K562 (cell line): ENCODE measurements around the gene DBT. TPM values are rescaled to one million over a fixed set of nuclear protein-coding genes. Genes with fewer than 3 reads are reported as not detected.

Experiments used
- ADNP ChIP-seq: fragments of 200-800 bp; sonication (Bioruptor generic); IDR thresholded peaks from 2 replicates; pipeline ENCODE4 v1.6.1; 2016; ENCODE audit warnings: missing genetic modification characterization, missing compliant biosample characterization
- ASH1L ChIP-seq: fragments of 450-650 bp; IDR thresholded peaks from 2 replicates; pipeline ENCODE4 v1.6.1; 2018; ENCODE audit warnings: borderline replicate concordance, mild to moderate bottlenecking, low read depth; ENCODE audit not compliant: partially characterized antibody
- CSDE1 ChIP-seq, 2 experiments: fragments of 450-650 bp; IDR thresholded peaks; 2 replicates each; pipeline ENCODE4 v1.6.1; 2016; ENCODE audit warnings: mild to moderate bottlenecking in 1 of 2
- HDAC3 ChIP-seq: fragments of 450-650 bp; IDR thresholded peaks from 2 replicates; pipeline ENCODE4 v1.6.1; 2018; ENCODE audit warnings: borderline replicate concordance, mild to moderate bottlenecking, moderate library complexity; ENCODE audit not compliant: partially characterized antibody
- MCM2 ChIP-seq: fragments of 450-650 bp; IDR thresholded peaks from 2 replicates; pipeline ENCODE4 v1.6.1; 2017; ENCODE audit warnings: low read depth, mild to moderate bottlenecking
- ZNF57 ChIP-seq: fragments of 450-650 bp; formaldehyde crosslinking; IDR thresholded peaks from 2 replicates; pipeline ENCODE4 v1.4.0; 2020; ENCODE audit warnings: mild to moderate bottlenecking, moderate library complexity
- polyA plus RNA-seq, 8 experiments: library from polyadenylated mRNA; depleted of rRNA in 4 of 8; stranded (reverse) in 5 of 8; unstranded in 3 of 8; fragments of >200 nt; fragmentation: Nextera tagmentation in 2 of 8; fragmentation: Illumina TruSeq in 1 of 8; extraction: Ambion mirVana in 2 of 8; extraction: Trizol in 1 of 8; gene quantifications; 2 replicates each; pipeline versions ENCODE4 v1.2.1 to v1.2.3, GENCODE V29; 2011 to 2014; ENCODE audit warnings: inconsistent platforms in 1 of 8, missing spikeins in 1 of 8
- total RNA-seq, 7 experiments: library from RNA; depleted of rRNA in 6 of 7; stranded (reverse); fragments of >200 nt in 6 of 7; fragmentation: Illumina TruSeq in 2 of 7; extraction: Trizol in 2 of 7; gene quantifications; 2 replicates each; pipeline versions ENCODE4 v1.2.1 to v1.2.3, GENCODE V29; 2011 to 2021; ENCODE audit warnings: low replicate concordance in 1 of 7
- TF ChIP-seq, protein P1 (sequence below): sonication (generic); formaldehyde crosslinking; IDR thresholded peaks from 2 replicates; pipeline ENCODE4 v1.8.0; 2023; ENCODE audit warnings: missing genetic modification reagents, mild to moderate bottlenecking, borderline replicate concordance
- TF ChIP-seq, protein P2 (sequence below): sonication (generic); formaldehyde crosslinking; IDR thresholded peaks from 2 replicates; pipeline ENCODE4 v1.8.1; 2023; ENCODE audit warnings: missing genetic modification reagents, mild to moderate bottlenecking, borderline replicate concordance

The DBT gene
- total and polyA plus RNA-seq, 9 of the 15 experiments (the other 6 are each of a cell fraction or from before 2014, with no cell fraction given) = 2.7 to 13.5 (median 7.3) TPM

DNA sequence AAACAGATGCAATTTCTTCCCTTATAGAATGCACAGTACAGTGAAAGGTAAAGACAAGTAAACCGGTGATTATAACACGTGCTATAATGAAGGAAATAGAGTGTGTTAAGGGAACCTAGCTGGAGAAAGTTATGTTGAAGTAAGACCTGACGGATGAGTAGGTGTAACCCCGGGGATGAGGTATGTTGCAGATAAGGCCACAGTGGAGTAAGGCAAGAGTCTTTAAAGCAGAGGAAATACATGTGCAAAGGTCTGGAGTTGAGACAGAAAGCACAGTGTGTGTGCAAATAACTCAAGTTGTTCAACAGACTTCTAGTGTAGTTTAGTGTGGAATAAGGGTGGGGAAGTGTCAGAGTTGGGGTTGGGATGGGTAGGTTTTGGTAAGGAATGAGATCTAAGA is 2.9 kb downstream of the DBT start (continued):
- TF ChIP-seq, protein P1, sequence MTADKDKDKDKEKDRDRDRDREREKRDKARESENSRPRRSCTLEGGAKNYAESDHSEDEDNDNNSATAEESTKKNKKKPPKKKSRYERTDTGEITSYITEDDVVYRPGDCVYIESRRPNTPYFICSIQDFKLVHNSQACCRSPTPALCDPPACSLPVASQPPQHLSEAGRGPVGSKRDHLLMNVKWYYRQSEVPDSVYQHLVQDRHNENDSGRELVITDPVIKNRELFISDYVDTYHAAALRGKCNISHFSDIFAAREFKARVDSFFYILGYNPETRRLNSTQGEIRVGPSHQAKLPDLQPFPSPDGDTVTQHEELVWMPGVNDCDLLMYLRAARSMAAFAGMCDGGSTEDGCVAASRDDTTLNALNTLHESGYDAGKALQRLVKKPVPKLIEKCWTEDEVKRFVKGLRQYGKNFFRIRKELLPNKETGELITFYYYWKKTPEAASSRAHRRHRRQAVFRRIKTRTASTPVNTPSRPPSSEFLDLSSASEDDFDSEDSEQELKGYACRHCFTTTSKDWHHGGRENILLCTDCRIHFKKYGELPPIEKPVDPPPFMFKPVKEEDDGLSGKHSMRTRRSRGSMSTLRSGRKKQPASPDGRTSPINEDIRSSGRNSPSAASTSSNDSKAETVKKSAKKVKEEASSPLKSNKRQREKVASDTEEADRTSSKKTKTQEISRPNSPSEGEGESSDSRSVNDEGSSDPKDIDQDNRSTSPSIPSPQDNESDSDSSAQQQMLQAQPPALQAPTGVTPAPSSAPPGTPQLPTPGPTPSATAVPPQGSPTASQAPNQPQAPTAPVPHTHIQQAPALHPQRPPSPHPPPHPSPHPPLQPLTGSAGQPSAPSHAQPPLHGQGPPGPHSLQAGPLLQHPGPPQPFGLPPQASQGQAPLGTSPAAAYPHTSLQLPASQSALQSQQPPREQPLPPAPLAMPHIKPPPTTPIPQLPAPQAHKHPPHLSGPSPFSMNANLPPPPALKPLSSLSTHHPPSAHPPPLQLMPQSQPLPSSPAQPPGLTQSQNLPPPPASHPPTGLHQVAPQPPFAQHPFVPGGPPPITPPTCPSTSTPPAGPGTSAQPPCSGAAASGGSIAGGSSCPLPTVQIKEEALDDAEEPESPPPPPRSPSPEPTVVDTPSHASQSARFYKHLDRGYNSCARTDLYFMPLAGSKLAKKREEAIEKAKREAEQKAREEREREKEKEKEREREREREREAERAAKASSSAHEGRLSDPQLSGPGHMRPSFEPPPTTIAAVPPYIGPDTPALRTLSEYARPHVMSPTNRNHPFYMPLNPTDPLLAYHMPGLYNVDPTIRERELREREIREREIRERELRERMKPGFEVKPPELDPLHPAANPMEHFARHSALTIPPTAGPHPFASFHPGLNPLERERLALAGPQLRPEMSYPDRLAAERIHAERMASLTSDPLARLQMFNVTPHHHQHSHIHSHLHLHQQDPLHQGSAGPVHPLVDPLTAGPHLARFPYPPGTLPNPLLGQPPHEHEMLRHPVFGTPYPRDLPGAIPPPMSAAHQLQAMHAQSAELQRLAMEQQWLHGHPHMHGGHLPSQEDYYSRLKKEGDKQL (CRISPR knock-in tag) = no peak
- no peak for TF ChIP-seq MCM2
- no peak for TF ChIP-seq CSDE1 (IDR thresholded peaks at IDR 0.05)
- TF ChIP-seq, protein P2, sequence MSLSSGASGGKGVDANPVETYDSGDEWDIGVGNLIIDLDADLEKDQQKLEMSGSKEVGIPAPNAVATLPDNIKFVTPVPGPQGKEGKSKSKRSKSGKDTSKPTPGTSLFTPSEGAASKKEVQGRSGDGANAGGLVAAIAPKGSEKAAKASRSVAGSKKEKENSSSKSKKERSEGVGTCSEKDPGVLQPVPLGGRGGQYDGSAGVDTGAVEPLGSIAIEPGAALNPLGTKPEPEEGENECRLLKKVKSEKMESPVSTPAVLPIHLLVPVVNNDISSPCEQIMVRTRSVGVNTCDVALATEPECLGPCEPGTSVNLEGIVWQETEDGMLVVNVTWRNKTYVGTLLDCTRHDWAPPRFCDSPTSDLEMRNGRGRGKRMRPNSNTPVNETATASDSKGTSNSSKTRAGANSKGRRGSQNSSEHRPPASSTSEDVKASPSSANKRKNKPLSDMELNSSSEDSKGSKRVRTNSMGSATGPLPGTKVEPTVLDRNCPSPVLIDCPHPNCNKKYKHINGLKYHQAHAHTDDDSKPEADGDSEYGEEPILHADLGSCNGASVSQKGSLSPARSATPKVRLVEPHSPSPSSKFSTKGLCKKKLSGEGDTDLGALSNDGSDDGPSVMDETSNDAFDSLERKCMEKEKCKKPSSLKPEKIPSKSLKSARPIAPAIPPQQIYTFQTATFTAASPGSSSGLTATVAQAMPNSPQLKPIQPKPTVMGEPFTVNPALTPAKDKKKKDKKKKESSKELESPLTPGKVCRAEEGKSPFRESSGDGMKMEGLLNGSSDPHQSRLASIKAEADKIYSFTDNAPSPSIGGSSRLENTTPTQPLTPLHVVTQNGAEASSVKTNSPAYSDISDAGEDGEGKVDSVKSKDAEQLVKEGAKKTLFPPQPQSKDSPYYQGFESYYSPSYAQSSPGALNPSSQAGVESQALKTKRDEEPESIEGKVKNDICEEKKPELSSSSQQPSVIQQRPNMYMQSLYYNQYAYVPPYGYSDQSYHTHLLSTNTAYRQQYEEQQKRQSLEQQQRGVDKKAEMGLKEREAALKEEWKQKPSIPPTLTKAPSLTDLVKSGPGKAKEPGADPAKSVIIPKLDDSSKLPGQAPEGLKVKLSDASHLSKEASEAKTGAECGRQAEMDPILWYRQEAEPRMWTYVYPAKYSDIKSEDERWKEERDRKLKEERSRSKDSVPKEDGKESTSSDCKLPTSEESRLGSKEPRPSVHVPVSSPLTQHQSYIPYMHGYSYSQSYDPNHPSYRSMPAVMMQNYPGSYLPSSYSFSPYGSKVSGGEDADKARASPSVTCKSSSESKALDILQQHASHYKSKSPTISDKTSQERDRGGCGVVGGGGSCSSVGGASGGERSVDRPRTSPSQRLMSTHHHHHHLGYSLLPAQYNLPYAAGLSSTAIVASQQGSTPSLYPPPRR (CRISPR knock-in tag) = no peak
- no peak for TF ChIP-seq ADNP (tag)
- TF ChIP-seq HDAC3 = no peak
- peak; percentile 47 for TF ChIP-seq ASH1L
- TF ChIP-seq ZNF57 (CRISPR knock-in tag) = no peak
